HepG2 (cell line): ENCODE results near the gene RHOBTB3. TPM values are rescaled to one million over a fixed set of nuclear protein-coding genes. Genes with fewer than 3 reads are reported as not detected.

Source experiments
- AGO2 ChIP-seq: fragments of 200-400 bp; formaldehyde crosslinking; optimal IDR thresholded peaks from 2 replicates; pipeline ENCODE3; 2017; ENCODE audit warnings: mild to moderate bottlenecking, low read depth, low read length, moderate library complexity
- AKAP8 ChIP-seq: sonication (generic); formaldehyde crosslinking; IDR thresholded peaks from 2 replicates; pipeline ENCODE4 v1.5.1; 2020; ENCODE audit warnings: mild to moderate bottlenecking, missing genetic modification reagents
- ATF5 ChIP-seq: sonication (generic); formaldehyde crosslinking; IDR thresholded peaks from 2 replicates; pipeline ENCODE4 v1.4.0; 2020; ENCODE audit warnings: mild to moderate bottlenecking, low read depth, missing genetic modification reagents
- CREM ChIP-seq, 2 experiments: sonication (generic) in 1 of 2; formaldehyde crosslinking in 1 of 2; IDR thresholded peaks; 2 replicates each; pipeline versions ENCODE4 v1.4.0 to v1.6.1; 2016 to 2020; ENCODE audit warnings: antibody characterized with exemption in 1 of 2, mild to moderate bottlenecking in 1 of 2, missing genetic modification reagents in 1 of 2
- DR1 ChIP-seq: sonication (generic); formaldehyde crosslinking; IDR thresholded peaks from 2 replicates; pipeline ENCODE4 v1.8.0; 2021; ENCODE audit warnings: mild to moderate bottlenecking, missing genetic modification reagents, inconsistent platforms
- FOXO1 ChIP-seq: sonication (generic); formaldehyde crosslinking; IDR thresholded peaks from 2 replicates; pipeline ENCODE4 v1.4.0; 2020; ENCODE audit warnings: missing genetic modification reagents
- HNF1B ChIP-seq: sonication (generic); formaldehyde crosslinking; IDR thresholded peaks from 2 replicates; pipeline ENCODE4 v1.5.1; 2020; ENCODE audit warnings: mild to moderate bottlenecking, moderate library complexity, missing genetic modification reagents
- MLX ChIP-seq: IDR thresholded peaks from 2 replicates; pipeline ENCODE4 v1.6.1; 2016
- MLXIP ChIP-seq: sonication (generic); formaldehyde crosslinking; IDR thresholded peaks from 2 replicates; pipeline ENCODE4 v1.9.0; 2021; ENCODE audit warnings: missing genetic modification reagents, borderline replicate concordance
- PLRG1 ChIP-seq: fragments of 450-650 bp; conservative IDR thresholded peaks from 2 replicates; pipeline ENCODE4 v1.6.1; 2016
- PLSCR1 ChIP-seq: sonication (generic); formaldehyde crosslinking; IDR thresholded peaks from 2 replicates; pipeline ENCODE4 v1.5.0; 2020; ENCODE audit warnings: missing genetic modification reagents, mild to moderate bottlenecking, borderline replicate concordance
- POLR2G ChIP-seq: fragments of 200-400 bp; formaldehyde crosslinking; IDR thresholded peaks from 2 replicates; pipeline ENCODE4 v1.6.1; 2018; ENCODE audit warnings: mild to moderate bottlenecking, low read depth, low read length, moderate library complexity
- RCOR2 ChIP-seq: IDR thresholded peaks from 2 replicates; pipeline ENCODE4 v1.6.1; 2016; ENCODE audit warnings: missing biosample characterization, missing genetic modification reagents
- SIN3A ChIP-seq: IDR thresholded peaks from 2 replicates; pipeline ENCODE4 v1.6.1; 2011; ENCODE audit warnings: low read depth, mild to moderate bottlenecking, control low read depth, low read length, borderline replicate concordance
- WIZ ChIP-seq: sonication (generic); formaldehyde crosslinking; IDR thresholded peaks from 2 replicates; pipeline ENCODE4 v1.5.1; 2020; ENCODE audit warnings: mild to moderate bottlenecking, missing genetic modification reagents
- XBP1 ChIP-seq: sonication (generic); formaldehyde crosslinking; IDR thresholded peaks from 2 replicates; pipeline ENCODE4 v1.5.0; 2020; ENCODE audit warnings: missing genetic modification reagents
- ZBTB25 ChIP-seq: IDR thresholded peaks from 2 replicates; pipeline ENCODE4 v1.6.1; 2018; ENCODE audit warnings: missing genetic modification reagents
- ZBTB4 ChIP-seq: sonication (generic); formaldehyde crosslinking; IDR thresholded peaks from 2 replicates; pipeline ENCODE4 v1.4.0; 2020; ENCODE audit warnings: missing genetic modification reagents, mild to moderate bottlenecking, borderline replicate concordance
- polyA plus RNA-seq, 8 experiments: library from polyadenylated mRNA; depleted of rRNA in 3 of 8; stranded (reverse) in 7 of 8; unstranded in 1 of 8; fragments of >200 nt; fragmentation: Illumina TruSeq in 4 of 8; extraction: Trizol in 4 of 8; gene quantifications; 2 replicates each; pipeline versions ENCODE4 v1.2.1 to v1.2.3, GENCODE V29; 2011 to 2016; ENCODE audit warnings: low read depth in 4 of 8, missing spikeins in 1 of 8, mixed read lengths in 1 of 8; ENCODE audit not compliant: insufficient read depth in 1 of 8
- total RNA-seq, 5 experiments: library from RNA; depleted of rRNA; stranded (reverse); fragments of >200 nt; fragmentation: Illumina TruSeq; extraction: Trizol; gene quantifications; 2 replicates each; pipeline ENCODE4 v1.2.3, GENCODE V29; 2016; ENCODE audit warnings: low read depth in 1 of 5

Gene RHOBTB3
- total and polyA plus RNA-seq, 2 of the 13 experiments (the other 11 are each of a cell fraction or from before 2014, with no cell fraction given) = 31.6 to 35.4 TPM

GRCh38 chr5:95822542-95823181, 91.5 kb downstream of the RHOBTB3 start, which contains the start of gene GLRX (continued):
- TF ChIP-seq RCOR2 (CRISPR knock-in tag) (0 out of 2 replicates have a peak, but pooled peaks have one; percentile 21), HNF1B (0 out of 2 replicates have a peak, but pooled peaks have one; percentile 3), ATF5 (CRISPR knock-in tag) (no peak), MLX (CRISPR knock-in tag) (no peak), MLXIP (CRISPR knock-in tag) (no peak), FOXO1 (no peak), POLR2G (peak; percentile 94), DR1 (CRISPR knock-in tag) (peak; percentile 94), PLRG1 (no peak), XBP1 (CRISPR knock-in tag) (no peak), PLSCR1 (CRISPR knock-in tag) (no peak), SIN3A (no peak), AGO2 (no peak), WIZ (CRISPR knock-in tag) (no peak), ZBTB4 (CRISPR knock-in tag) (no peak), CREM (IDR thresholded peaks at IDR 0.05) (no peak; the same call in 1 of the 2 replicates), CREM (CRISPR knock-in tag; IDR thresholded peaks at IDR 0.05) (no peak), AKAP8 (CRISPR knock-in tag) (no peak), ZBTB25 (CRISPR knock-in tag) (no peak)
